HG03460 (cell line): ENCODE data around the gene ANKRD63.

ENCODE experiments used
- ATAC-seq: cut with Tn5 transposase; IDR thresholded peaks from one replicate; pipeline ENCODE4 v1.9.1; 2021; ENCODE audit not compliant: unreplicated experiment

ANKRD63 gene

GRCh38 chr15:40313531-40314398 lies 30.9 kb upstream of the ANKRD63 start:
- ATAC-seq, result no peak

GRCh38 chr15:40312370-40313158 lies 29.7 kb upstream of the ANKRD63 start:
- ATAC-seq, result no peak

- no peak for ATAC-seq
Observed at GRCh38 chr15:40310993-40311392, 28.1 kb upstream of the ANKRD63 start.

- ATAC-seq, result no peak
Observed at GRCh38 chr15:40310001-40310959, 27.4 kb upstream of the ANKRD63 start.

GRCh38 chr15:40309344-40309862 lies 26.5 kb upstream of the ANKRD63 start:
- no peak for ATAC-seq

GRCh38 chr15:40307421-40308211 lies 24.8 kb upstream of the ANKRD63 start, which contains the start of gene PLCB2:
Gene PLCB2, minus strand, starts transcription at chr15:40307935. Its CDS starts 263 bp downstream, at chr15:40307672.
- peak; percentile 66 for ATAC-seq

- ATAC-seq, result no peak
Observed at GRCh38 chr15:40306908-40307307, 24.0 kb upstream of the ANKRD63 start.

- ATAC-seq, result no peak
Observed at GRCh38 chr15:40306371-40306770, 23.5 kb upstream of the ANKRD63 start.

GRCh38 chr15:40305281-40305680 lies 22.4 kb upstream of the ANKRD63 start:
- ATAC-seq, result no peak

- no peak for ATAC-seq
Observed at GRCh38 chr15:40303576-40303975, 20.7 kb upstream of the ANKRD63 start.

- ATAC-seq, result no peak
Observed at GRCh38 chr15:40302981-40303380, 20.1 kb upstream of the ANKRD63 start.

- ATAC-seq, result no peak
Observed at GRCh38 chr15:40302288-40302886, 19.5 kb upstream of the ANKRD63 start.

GRCh38 chr15:40301467-40302179 lies 18.8 kb upstream of the ANKRD63 start:
- ATAC-seq, result no peak

- no peak for ATAC-seq
Observed at GRCh38 chr15:40300771-40301170, 17.9 kb upstream of the ANKRD63 start.

GRCh38 chr15:40300367-40300766 lies 17.5 kb upstream of the ANKRD63 start:
- no peak for ATAC-seq

GRCh38 chr15:40298216-40298935 lies 15.5 kb upstream of the ANKRD63 start:
- ATAC-seq, result no peak

GRCh38 chr15:40297356-40297755 lies 14.5 kb upstream of the ANKRD63 start:
- no peak for ATAC-seq

GRCh38 chr15:40296561-40297230 lies 13.8 kb upstream of the ANKRD63 start:
- no peak for ATAC-seq
